C4-2B (cell line): ENCODE data around the gene ARHGAP31.
"Not testable (repeated sequence)": the region's sequence is repeated elsewhere in the genome, so short reads cannot be mapped to it uniquely, and the experiment has no call there.

Experiments
- H3K27ac ChIP-seq: fragments of 450-650 bp; 2 replicates; pipeline ENCODE4 v1.5.1; 2017
- ZFX ChIP-seq: fragments of 450-650 bp; IDR thresholded peaks from 2 replicates; pipeline ENCODE4 v1.6.1; 2017
- TF ChIP-seq, protein P1 (sequence below): fragments of 450-650 bp; conservative IDR thresholded peaks from 2 replicates; pipeline ENCODE4 v1.5.1; 2017; ENCODE audit warnings: mild to moderate bottlenecking

ARHGAP31 gene

DNA sequence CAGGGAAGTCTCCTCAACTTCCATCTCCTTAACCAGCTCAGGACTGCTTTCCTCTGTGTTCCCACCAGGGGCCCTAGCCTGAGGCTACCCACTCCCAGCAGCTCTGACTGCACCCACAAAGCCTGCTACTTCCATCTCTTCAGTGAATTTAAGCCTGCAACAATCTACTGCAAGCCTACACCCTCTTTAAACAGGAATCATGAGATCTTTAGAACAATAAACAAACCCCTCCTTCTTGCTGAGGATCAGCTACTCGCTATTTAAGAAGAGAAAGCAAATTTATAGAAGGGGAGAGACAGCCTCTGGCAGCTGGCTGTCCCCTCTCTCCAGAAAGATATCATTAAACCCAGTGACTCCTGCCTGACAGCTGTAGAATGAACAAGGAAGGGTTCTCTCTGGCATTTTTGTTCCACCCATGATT is 51.9 kb downstream of the ARHGAP31 start:
- H3K27ac ChIP-seq = no peak overlapping the region
- no peak for TF ChIP-seq ZFX

DNA sequence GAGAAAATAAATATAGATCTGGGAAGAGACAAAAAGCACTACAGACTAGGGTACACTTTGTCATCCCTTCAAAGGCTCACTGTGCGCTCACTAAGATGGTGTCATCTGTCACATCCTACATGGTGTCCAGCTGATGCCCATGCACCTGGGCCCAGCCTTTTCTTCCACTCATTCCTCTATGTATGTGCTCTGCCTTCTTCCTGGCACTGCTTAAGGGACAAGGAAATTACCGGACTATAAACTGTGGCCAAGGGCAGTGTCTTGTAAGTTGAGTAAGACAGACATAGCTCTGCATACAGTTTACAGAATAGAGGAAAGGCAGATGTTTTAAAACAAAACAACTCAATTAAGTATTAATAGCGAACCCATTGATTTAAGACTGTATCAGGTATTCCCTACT is 52.9 kb downstream of the ARHGAP31 start:
- no peak overlapping the region for H3K27ac ChIP-seq
- no peak for TF ChIP-seq ZFX
- TF ChIP-seq, protein P1, sequence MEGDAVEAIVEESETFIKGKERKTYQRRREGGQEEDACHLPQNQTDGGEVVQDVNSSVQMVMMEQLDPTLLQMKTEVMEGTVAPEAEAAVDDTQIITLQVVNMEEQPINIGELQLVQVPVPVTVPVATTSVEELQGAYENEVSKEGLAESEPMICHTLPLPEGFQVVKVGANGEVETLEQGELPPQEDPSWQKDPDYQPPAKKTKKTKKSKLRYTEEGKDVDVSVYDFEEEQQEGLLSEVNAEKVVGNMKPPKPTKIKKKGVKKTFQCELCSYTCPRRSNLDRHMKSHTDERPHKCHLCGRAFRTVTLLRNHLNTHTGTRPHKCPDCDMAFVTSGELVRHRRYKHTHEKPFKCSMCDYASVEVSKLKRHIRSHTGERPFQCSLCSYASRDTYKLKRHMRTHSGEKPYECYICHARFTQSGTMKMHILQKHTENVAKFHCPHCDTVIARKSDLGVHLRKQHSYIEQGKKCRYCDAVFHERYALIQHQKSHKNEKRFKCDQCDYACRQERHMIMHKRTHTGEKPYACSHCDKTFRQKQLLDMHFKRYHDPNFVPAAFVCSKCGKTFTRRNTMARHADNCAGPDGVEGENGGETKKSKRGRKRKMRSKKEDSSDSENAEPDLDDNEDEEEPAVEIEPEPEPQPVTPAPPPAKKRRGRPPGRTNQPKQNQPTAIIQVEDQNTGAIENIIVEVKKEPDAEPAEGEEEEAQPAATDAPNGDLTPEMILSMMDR = no peak

DNA sequence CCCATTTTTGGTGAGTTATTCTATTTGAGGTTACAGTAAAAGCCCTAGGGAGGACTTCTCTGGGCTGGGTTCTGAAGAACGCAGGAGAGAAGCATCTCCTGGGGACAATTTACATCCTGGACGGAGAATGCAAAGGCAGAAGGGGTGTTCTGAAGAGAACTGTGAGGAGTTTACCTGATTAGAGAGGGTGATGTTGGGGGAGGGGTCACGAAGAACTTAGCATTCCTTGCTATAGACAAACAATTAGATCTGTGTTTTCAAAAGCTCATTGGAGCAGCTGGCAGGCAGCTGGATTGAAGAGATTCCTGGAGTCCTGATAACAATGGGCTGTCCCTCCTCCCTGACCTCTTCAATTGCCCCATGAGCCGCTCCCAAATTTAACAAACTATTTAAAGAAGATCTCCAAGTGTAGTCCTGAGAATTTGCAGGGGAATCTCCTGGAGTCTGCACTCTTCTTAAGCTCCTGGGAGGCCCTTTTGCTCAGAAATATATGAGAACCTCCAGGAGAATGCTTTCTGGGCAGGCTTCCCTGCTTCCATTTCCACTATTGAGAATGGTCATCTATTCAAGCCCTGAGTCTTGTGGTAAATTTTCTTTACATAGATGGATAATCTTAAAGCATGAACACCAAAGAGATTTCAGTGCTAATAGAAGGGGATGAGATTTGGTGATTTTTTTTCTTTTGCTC is 55.3 kb downstream of the ARHGAP31 start:
- no peak overlapping the region for H3K27ac ChIP-seq
- TF ChIP-seq ZFX = no peak
- TF ChIP-seq, protein P1 = no peak

DNA sequence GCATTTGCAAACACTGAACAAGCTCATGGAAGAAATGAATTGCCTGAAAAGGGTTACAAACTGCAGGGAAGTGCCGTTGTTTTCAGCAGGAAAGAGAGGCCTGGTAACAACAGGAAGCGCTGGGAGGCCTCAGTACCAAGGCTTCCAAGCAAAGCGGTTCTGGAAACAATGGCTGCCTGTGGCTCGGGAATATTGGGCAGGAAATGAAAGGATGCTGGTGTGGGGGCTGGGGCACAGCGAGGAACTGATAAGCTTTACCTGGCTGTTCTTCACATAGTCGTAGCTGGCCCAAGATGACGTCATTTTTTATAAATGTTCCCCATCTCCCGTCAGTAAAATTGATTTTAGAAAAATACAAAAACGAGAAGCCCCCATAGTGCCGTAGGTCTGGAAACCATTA is 55.9 kb downstream of the ARHGAP31 start:
- no peak overlapping the region for H3K27ac ChIP-seq
- TF ChIP-seq, protein P1 = no peak
- TF ChIP-seq ZFX = no peak

DNA sequence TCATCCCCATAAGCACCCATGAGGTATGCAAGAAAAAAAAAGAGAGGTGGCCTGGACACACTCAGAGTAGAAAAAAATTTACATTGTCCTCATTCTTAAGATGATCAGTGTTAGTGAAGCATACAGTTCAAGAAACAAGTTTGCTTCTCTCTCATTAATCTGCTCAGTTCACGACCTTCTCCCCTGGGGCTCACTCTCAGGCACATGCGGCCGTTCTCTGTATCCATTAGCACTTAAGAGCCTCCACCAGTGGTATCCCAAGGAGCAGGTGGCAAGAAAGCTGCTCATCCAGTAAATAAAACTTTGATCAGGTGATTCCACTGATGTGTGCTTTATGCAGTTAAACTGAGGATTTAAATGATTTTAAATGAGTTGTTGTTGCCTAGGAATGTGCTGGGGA is 57.4 kb downstream of the ARHGAP31 start:
- no peak overlapping the region for H3K27ac ChIP-seq
- TF ChIP-seq, protein P1 = no peak
- no peak for TF ChIP-seq ZFX

DNA sequence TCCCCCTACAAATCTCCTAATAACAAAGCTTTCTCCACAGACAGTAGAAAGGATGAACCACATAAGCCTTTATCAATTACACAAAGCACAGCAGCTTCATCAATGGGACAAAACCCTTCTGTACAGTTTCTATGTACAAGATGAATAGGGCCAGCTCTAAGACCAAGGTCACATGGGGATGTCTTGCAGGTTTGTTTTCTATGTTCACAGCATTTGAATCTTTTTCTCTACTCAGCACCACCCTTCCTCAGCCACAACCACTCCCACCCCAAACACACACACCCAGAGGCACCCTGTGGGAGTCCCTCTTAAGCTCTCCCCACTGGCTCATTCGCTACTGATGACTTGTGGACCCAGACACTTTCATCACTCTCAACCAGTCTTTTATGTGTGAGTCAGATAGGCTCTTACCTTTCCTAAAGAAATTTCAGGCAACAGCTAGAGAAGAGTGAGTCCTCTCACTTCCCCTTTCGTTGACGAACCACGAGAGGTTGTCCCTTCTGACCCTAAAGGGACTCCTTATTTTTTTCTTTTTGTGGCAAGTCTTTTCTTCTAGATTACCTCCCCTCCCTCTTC is 57.9 kb downstream of the ARHGAP31 start:
- TF ChIP-seq ZFX = no peak
- TF ChIP-seq, protein P1 = no peak
- no peak overlapping the region for H3K27ac ChIP-seq

DNA sequence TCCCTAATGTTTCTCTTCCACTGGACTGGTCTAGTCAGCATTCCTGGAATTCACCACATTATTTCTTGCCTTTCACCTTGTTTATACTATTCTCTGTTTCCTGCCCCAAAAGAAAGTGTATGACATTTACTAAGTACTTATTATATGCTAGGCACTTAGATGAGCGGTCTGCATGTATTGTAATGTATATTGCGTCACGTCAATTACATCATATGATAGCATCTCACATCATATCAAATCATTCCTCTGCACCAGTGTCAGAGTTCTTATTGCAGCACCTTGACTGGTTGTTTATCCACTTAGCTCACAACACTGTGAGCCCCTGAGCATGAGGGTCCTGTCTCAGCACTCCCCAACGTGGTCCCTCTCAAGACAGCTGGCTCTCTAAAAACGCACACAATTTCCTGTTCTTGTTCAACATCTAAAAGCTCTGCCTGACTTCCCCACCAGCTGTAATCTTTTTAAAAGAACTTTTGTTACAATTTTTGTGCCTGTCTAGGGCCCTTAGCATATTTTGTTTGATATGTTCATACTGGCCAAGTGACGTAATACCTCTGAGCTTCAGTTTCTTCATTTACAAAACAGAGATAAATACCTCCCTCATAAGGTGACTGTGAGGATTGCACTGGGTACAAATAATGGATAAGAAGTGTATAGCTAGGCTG is 58.8 kb downstream of the ARHGAP31 start:
- H3K27ac ChIP-seq = no peak overlapping the region
- TF ChIP-seq, protein P1 = peak; percentile 26
- no peak for TF ChIP-seq ZFX

DNA sequence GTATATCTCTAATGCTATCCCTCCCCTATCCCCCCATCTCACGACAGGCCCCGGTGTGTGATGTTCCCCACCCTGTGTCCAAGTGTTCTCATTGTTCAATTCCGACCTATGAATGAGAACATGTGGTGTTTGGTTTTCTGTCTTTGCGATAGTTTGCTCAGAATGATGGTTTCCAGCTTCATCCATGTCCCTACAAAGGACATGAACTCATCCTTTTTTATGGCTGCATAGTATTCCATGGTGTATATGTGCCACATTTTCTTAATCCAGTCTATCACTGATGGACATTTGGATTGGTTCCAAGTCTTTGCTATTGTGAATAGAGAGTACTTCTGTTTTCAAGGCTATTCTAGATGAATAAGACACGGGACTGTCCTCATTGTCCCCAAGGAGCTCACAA is 61.4 kb downstream of the ARHGAP31 start:
- not testable (repeated sequence) for H3K27ac ChIP-seq
